ENCODE measurements around the gene SOX13. TPM values are rescaled to one million over a fixed set of nuclear protein-coding genes. Genes with fewer than 3 reads are reported as not detected.

SOX13 gene
- total and polyA plus RNA-seq, 9 of the 15 experiments (the other 6 are each of a cell fraction or from before 2014, with no cell fraction given), result 0.03 to 0.35 (median 0.06) TPM; not detected in 5

- TF ChIP-seq ARID2 (IDR thresholded peaks at IDR 0.05), result no peak
- TF ChIP-seq NEUROD1 (IDR thresholded peaks at IDR 0.05; ENCODE audit: borderline replicate concordance, low read depth, low read length, partially characterized antibody), result no peak
- TF ChIP-seq FOS (IDR thresholded peaks at IDR 0.05; ENCODE audit: extremely low read depth, insufficient read length), result no peak
- no peak for TF ChIP-seq ATF2 (CRISPR knock-in tag; IDR thresholded peaks at IDR 0.05)
- TF ChIP-seq ATF4 (CRISPR knock-in tag; IDR thresholded peaks at IDR 0.05), result peak; percentile 92
- TF ChIP-seq ZMIZ1 (IDR thresholded peaks at IDR 0.05; ENCODE audit: low read depth in 2 of 2, low read length in 2 of 2), result no peak
- no peak for TF ChIP-seq ZNF518B (CRISPR knock-in tag; IDR thresholded peaks at IDR 0.05)
- TF ChIP-seq RUNX1 (IDR thresholded peaks at IDR 0.05; ENCODE audit: low read depth), result no peak
- no peak for TF ChIP-seq ZNF778 (CRISPR knock-in tag; IDR thresholded peaks at IDR 0.05)
- no peak for TF ChIP-seq PCBP2 (IDR thresholded peaks at IDR 0.05; ENCODE audit: low read depth, low read length, poor library complexity, severe bottlenecking)
- TF ChIP-seq FOXP1 (CRISPR knock-in tag; IDR thresholded peaks at IDR 0.05), result no peak
- TF ChIP-seq GATA2 (CRISPR knock-in tag; IDR thresholded peaks at IDR 0.05), result no peak
- no peak for TF ChIP-seq POLR2AphosphoS5 (IDR thresholded peaks at IDR 0.05; ENCODE audit: control insufficient read depth, insufficient read depth, low read depth, low read length)
- TF ChIP-seq HDAC2 (IDR thresholded peaks at IDR 0.05), result no peak
- no peak for TF ChIP-seq IRF1 (CRISPR knock-in tag; IDR thresholded peaks at IDR 0.05; ENCODE audit: borderline replicate concordance)
- TF ChIP-seq LEF1 (IDR thresholded peaks at IDR 0.05), result no peak
- no peak; the same call in 1 of the 2 replicates for TF ChIP-seq PTTG1 (tag; IDR thresholded peaks at IDR 0.05; ENCODE audit: low read depth)
- no peak for TF ChIP-seq BMI1 (IDR thresholded peaks at IDR 0.05; ENCODE audit: low read length)
- TF ChIP-seq U2AF2 (optimal IDR thresholded peaks at IDR 0.05; ENCODE audit: low read depth, low read length), result no peak
- TF ChIP-seq PHTF2 (CRISPR knock-in tag; IDR thresholded peaks at IDR 0.05), result no peak
These were observed 98.8 kb downstream of the SOX13 start (continued) for GRCh38 chr1:204171751-204172178.
